ENCODE results near the gene SYNGR2. TPM values are rescaled to one million over a fixed set of nuclear protein-coding genes. Genes with fewer than 3 reads are reported as not detected.
A peak's percentile ranks its signal among the peaks of the same experiment; 100 is the strongest.

SYNGR2 gene
- total and polyA plus RNA-seq, 2 donors (not counting 1 experiment from before 2014, with no cell fraction given): 15.5 to 23.8 TPM

DNA sequence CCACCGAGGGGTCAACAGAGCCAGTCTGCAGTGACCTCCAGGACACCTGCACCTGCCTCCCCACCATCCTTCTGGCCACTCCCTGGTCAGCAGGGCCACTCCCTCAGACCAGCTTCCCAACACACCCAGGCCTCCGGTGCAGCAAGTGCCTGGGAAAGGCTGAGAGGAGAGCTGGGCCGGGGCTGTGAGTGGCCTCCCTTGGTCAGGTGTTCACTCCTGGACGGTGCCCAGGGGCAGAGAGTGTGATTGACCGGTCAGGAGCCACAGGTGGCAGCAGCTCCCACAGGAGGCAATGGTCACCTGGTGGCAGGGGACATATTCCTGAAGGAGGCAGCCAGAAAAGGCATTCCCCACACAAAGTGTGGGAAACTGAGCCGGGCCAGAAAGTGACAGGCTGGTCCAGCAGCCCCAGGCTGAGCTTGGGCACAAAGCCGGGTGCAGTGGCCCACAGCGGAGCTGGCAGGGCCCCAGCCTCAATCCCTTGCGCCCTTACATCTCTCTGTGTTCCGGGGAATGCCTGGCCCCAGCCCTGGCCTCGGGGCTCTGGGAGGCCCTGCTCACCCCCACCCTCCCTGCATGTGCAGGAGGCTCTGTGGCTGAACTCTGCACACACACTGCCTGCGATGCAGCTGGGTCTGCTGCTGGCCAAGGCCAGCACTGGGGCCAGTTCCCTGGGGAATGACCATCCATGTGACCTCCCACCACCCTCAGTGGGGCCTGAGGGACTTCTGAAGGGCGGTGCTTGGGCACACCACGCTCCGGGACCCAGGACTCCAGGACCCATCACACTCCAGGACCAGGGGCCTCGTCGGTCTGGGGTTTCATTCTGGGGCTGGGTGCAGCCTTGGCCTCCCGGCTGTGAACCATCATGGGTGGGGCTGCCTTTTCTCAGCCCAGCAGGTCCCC lies 23.4 kb upstream of the SYNGR2 start:
- no peak overlapping the region for H2AFZ ChIP-seq (ENCODE audit: low read length)
- no peak overlapping the region for H3K9ac ChIP-seq (ENCODE audit: insufficient read depth, low read length)
- no peaks in the 10 kb centered on the region for H4K20me1 ChIP-seq (ENCODE audit: control insufficient read depth, extremely low read depth, insufficient read depth, low read length)
- DNase-seq (ENCODE audit: low read depth in 2 of 2): peak in 1 of 2 donors; percentile 82
- no peak overlapping the region for H3K4me3 ChIP-seq (replicated peaks in 1 of 4; ENCODE audit: control extremely low read depth in 1 of 4, insufficient read depth in 1 of 4, low read depth in 3 of 4, low read length in 4 of 4)
- no peak overlapping the region for H3K4me2 ChIP-seq (ENCODE audit: extremely low read depth, insufficient read depth, low read length)
- no peaks in the 10 kb centered on the region for H3K79me2 ChIP-seq (ENCODE audit: control insufficient read depth, insufficient read depth, low read length)
- peaks cover 24% of the 10 kb centered on the region for H3K4me1 ChIP-seq (ENCODE audit: control insufficient read depth, extremely low read depth, insufficient read depth, low read length)
- no peak overlapping the region for H3K27ac ChIP-seq (ENCODE audit: insufficient read depth, low read length)
- H3K27me3 ChIP-seq (ENCODE audit: control insufficient read depth, insufficient read depth, low read length): no peaks in the 10 kb centered on the region
- H3K36me3 ChIP-seq (ENCODE audit: control insufficient read depth, insufficient read depth, low read length): no peaks in the 10 kb centered on the region
- TF ChIP-seq, protein P1, sequence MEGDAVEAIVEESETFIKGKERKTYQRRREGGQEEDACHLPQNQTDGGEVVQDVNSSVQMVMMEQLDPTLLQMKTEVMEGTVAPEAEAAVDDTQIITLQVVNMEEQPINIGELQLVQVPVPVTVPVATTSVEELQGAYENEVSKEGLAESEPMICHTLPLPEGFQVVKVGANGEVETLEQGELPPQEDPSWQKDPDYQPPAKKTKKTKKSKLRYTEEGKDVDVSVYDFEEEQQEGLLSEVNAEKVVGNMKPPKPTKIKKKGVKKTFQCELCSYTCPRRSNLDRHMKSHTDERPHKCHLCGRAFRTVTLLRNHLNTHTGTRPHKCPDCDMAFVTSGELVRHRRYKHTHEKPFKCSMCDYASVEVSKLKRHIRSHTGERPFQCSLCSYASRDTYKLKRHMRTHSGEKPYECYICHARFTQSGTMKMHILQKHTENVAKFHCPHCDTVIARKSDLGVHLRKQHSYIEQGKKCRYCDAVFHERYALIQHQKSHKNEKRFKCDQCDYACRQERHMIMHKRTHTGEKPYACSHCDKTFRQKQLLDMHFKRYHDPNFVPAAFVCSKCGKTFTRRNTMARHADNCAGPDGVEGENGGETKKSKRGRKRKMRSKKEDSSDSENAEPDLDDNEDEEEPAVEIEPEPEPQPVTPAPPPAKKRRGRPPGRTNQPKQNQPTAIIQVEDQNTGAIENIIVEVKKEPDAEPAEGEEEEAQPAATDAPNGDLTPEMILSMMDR (conservative IDR thresholded peaks at IDR 0.05 in 1 of 2, IDR thresholded peaks at IDR 0.05 in 1 of 2; ENCODE audit: low read depth in 1 of 2, low read length in 2 of 2): no peak
- TF ChIP-seq EZH2 (IDR thresholded peaks at IDR 0.05; ENCODE audit: low read length, missing control alignments): no peak
- no peaks in the 10 kb centered on the region for H3K9me3 ChIP-seq (ENCODE audit: control insufficient read depth, insufficient read depth, low read depth, low read length)

DNA sequence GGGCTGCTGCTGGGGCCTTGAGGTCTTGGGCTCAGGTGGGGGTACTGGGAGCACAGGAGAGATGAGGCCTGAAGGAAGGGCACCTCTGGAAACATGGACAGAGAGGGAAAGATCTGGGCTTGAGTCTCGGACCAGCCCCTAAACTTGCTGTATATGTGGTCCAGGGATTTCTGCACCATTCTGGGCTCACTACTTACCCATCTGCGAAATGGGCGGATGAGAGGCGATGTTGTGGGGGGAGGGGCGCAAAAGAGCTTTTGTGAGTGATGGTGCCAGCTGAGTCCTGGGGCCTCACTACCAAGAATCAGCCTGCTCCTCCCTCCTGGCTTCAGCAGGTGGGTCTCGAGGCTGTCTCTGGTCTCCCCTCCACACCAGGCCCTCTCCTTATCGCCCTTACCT lies 21.9 kb upstream of the SYNGR2 start:
- H3K4me3 ChIP-seq (replicated peaks in 1 of 4; ENCODE audit: control extremely low read depth in 1 of 4, insufficient read depth in 1 of 4, low read depth in 3 of 4, low read length in 4 of 4): no peak overlapping the region
- H2AFZ ChIP-seq (ENCODE audit: low read length): no peak overlapping the region
- H3K27ac ChIP-seq (ENCODE audit: insufficient read depth, low read length): no peak overlapping the region
- H3K4me1 ChIP-seq (ENCODE audit: control insufficient read depth, extremely low read depth, insufficient read depth, low read length): peaks cover 24% of the 10 kb centered on the region
- TF ChIP-seq, protein P1 (conservative IDR thresholded peaks at IDR 0.05 in 1 of 2, IDR thresholded peaks at IDR 0.05 in 1 of 2; ENCODE audit: low read depth in 1 of 2, low read length in 2 of 2): no peak
- TF ChIP-seq EZH2 (IDR thresholded peaks at IDR 0.05; ENCODE audit: low read length, missing control alignments): no peak
- no peaks in the 10 kb centered on the region for H3K36me3 ChIP-seq (ENCODE audit: control insufficient read depth, insufficient read depth, low read length)
- H3K79me2 ChIP-seq (ENCODE audit: control insufficient read depth, insufficient read depth, low read length): no peaks in the 10 kb centered on the region
- H3K9me3 ChIP-seq (ENCODE audit: control insufficient read depth, insufficient read depth, low read depth, low read length): no peaks in the 10 kb centered on the region
- no peaks in the 10 kb centered on the region for H4K20me1 ChIP-seq (ENCODE audit: control insufficient read depth, extremely low read depth, insufficient read depth, low read length)
- no peaks in the 10 kb centered on the region for H3K27me3 ChIP-seq (ENCODE audit: control insufficient read depth, insufficient read depth, low read length)
- DNase-seq (ENCODE audit: low read depth in 2 of 2): no peak
- no peak overlapping the region for H3K9ac ChIP-seq (ENCODE audit: insufficient read depth, low read length)
- H3K4me2 ChIP-seq (ENCODE audit: extremely low read depth, insufficient read depth, low read length): no peak overlapping the region

DNA sequence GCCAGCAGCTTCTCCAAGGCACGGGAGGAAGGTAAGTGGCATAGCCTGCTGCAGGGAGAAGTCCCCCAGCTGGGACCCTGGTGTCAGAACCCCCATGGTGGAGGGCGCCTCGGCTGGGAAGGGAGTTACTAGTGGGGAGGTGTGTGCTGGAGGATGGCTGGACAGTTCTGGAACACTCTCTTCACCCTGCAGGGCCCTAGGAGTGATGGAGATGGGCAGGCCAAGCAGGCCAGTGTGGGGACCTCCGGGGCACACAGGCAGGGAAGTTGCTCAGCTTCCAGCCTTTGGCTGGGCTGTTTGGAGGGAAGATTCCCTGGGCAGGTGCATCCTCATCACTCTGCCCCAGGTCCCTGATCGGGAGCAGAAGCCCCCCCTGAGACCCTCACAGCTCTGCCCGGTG lies 21.5 kb upstream of the SYNGR2 start:
- H3K79me2 ChIP-seq (ENCODE audit: control insufficient read depth, insufficient read depth, low read length): no peaks in the 10 kb centered on the region
- no peaks in the 10 kb centered on the region for H3K27me3 ChIP-seq (ENCODE audit: control insufficient read depth, insufficient read depth, low read length)
- no peak overlapping the region for H3K4me2 ChIP-seq (ENCODE audit: extremely low read depth, insufficient read depth, low read length)
- H3K9me3 ChIP-seq (ENCODE audit: control insufficient read depth, insufficient read depth, low read depth, low read length): no peaks in the 10 kb centered on the region
- H3K9ac ChIP-seq (ENCODE audit: insufficient read depth, low read length): no peak overlapping the region
- no peak overlapping the region for H2AFZ ChIP-seq (ENCODE audit: low read length)
- no peaks in the 10 kb centered on the region for H3K36me3 ChIP-seq (ENCODE audit: control insufficient read depth, insufficient read depth, low read length)
- H3K4me1 ChIP-seq (ENCODE audit: control insufficient read depth, extremely low read depth, insufficient read depth, low read length): peaks cover 21% of the 10 kb centered on the region
- DNase-seq (ENCODE audit: low read depth in 2 of 2): no peak
- TF ChIP-seq, protein P1 (conservative IDR thresholded peaks at IDR 0.05 in 1 of 2, IDR thresholded peaks at IDR 0.05 in 1 of 2; ENCODE audit: low read depth in 1 of 2, low read length in 2 of 2): no peak
- no peak for TF ChIP-seq EZH2 (IDR thresholded peaks at IDR 0.05; ENCODE audit: low read length, missing control alignments)
- H4K20me1 ChIP-seq (ENCODE audit: control insufficient read depth, extremely low read depth, insufficient read depth, low read length): no peaks in the 10 kb centered on the region
- no peak overlapping the region for H3K4me3 ChIP-seq (replicated peaks in 1 of 4; ENCODE audit: control extremely low read depth in 1 of 4, insufficient read depth in 1 of 4, low read depth in 3 of 4, low read length in 4 of 4)
- H3K27ac ChIP-seq (ENCODE audit: insufficient read depth, low read length): no peak overlapping the region
